Lower leg skin (tissue), 4 donors: Measurements from ENCODE around the gene DDX27. TPM values are rescaled to one million over a fixed set of nuclear protein-coding genes. Genes with fewer than 3 reads are reported as not detected.

ENCODE experiments used
- DNase-seq, 2 donors: peaks; one replicate each; pipeline ENCODE4 v3.0.0-alpha.2; 2019; ENCODE audit warnings: low spot score in 2 of 2
- H3K4me3 ChIP-seq: fragments of 200-600 bp; sonication (generic); 2 replicates; pipeline ENCODE4 v1.5.1; 2017; ENCODE audit warnings: mild to moderate bottlenecking, low read depth; ENCODE audit not compliant: poor library complexity, severe bottlenecking
- POLR2A ChIP-seq, 2 donors: fragments of 450-650 bp; IDR thresholded peaks; one replicate each; pipeline ENCODE4 v1.6.1; 2016 to 2017; ENCODE audit warnings: antibody characterized with exemption in 2 of 2, mild to moderate bottlenecking in 1 of 2, moderate library complexity in 1 of 2
- WGBS, 2 donors: methylation state at CpG; one replicate each; pipeline ENCODE4 v1.1.5; 2018; 5-methylcytosine and 5-hydroxymethylcytosine counted together
- intact Hi-C: fragments of 100-400 bp; cut with DNase I; formaldehyde crosslinking; loops from one replicate; pipeline ENCODE4 v1.15.0; 2023; ENCODE audit warnings: low total_unique reads
- total RNA-seq, 4 donors: library from RNA; depleted of rRNA; stranded (reverse); fragments of >200 nt; gene quantifications; one replicate each; pipeline ENCODE4 v1.1.0, GENCODE V29; 2016
- TF ChIP-seq, protein P1 (sequence below), 3 donors: fragments of 450-650 bp; IDR thresholded peaks; one replicate each; pipeline ENCODE4 v1.5.1; 2016; ENCODE audit warnings: antibody characterized with exemption in 3 of 3, mild to moderate bottlenecking in 3 of 3, moderate library complexity in 2 of 3

Gene DDX27
- total RNA-seq, 4 donors from 2014 or later: 33.9 to 38.0 (median 36.7) TPM

DNA sequence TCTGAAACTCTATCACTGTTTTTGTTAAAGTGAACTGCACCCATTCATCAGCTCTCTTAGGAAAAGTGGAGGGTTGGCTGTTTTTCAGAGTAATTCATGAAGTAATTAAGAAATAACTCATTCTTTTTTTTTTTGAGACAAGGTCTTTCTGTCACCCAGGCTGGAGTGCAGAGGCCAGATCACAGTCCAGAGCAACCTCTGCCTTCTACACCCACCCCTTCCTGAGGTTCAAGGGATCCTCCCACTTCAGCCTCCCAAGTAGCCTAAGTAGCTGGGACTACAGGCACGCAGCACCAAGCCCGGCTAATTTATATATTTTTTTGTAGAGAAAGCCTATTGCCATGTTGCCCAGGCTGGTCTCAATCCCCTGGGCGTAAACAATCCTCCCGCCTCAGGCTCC, 56.0 kb downstream of the DDX27 start:
- intact Hi-C loops: no loop called here
- H3K4me3 ChIP-seq: no peak overlapping the region
- no peak for DNase-seq
- no peak for TF ChIP-seq POLR2A (IDR thresholded peaks at IDR 0.05)
- TF ChIP-seq, protein P1, sequence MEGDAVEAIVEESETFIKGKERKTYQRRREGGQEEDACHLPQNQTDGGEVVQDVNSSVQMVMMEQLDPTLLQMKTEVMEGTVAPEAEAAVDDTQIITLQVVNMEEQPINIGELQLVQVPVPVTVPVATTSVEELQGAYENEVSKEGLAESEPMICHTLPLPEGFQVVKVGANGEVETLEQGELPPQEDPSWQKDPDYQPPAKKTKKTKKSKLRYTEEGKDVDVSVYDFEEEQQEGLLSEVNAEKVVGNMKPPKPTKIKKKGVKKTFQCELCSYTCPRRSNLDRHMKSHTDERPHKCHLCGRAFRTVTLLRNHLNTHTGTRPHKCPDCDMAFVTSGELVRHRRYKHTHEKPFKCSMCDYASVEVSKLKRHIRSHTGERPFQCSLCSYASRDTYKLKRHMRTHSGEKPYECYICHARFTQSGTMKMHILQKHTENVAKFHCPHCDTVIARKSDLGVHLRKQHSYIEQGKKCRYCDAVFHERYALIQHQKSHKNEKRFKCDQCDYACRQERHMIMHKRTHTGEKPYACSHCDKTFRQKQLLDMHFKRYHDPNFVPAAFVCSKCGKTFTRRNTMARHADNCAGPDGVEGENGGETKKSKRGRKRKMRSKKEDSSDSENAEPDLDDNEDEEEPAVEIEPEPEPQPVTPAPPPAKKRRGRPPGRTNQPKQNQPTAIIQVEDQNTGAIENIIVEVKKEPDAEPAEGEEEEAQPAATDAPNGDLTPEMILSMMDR (IDR thresholded peaks at IDR 0.05): no peak
- WGBS, 2 donors: 70 to 83% methylated on average over 4 of the region's 4 CpGs

DNA sequence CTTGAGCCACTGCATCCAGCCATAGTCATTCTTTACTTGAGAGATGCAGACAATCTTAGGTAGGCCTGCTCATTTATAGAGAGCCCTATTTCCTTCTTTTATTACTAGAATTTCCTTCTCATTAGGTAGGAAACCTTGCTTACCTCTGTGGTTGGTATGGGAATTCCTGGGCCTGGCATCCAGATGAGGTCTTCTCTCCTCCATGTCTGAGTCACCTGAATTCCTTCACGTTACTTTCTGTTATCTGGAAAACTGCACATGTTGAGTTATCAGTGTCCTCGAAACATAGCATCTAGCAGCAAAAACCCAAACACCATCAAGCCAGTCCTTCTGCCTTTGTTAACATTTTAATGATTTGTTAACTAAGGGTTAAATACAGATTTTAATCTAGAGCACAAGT, 56.4 kb downstream of the DDX27 start:
- H3K4me3 ChIP-seq: no peak overlapping the region
- DNase-seq: no peak
- WGBS, 2 donors: 54 to 55% methylated on average over 2 of the region's 2 CpGs
- intact Hi-C loops: no loop called here
- TF ChIP-seq, protein P1 (IDR thresholded peaks at IDR 0.05): no peak
- no peak for TF ChIP-seq POLR2A (IDR thresholded peaks at IDR 0.05)

GRCh38 chr20:49276161-49276960, 57.1 kb downstream of the DDX27 start:
- WGBS, 2 donors: 7 to 11% methylated on average over 3 of the region's 3 CpGs
- H3K4me3 ChIP-seq: peak overlapping the region; percentile 96
- DNase-seq: no peak
- no peak for TF ChIP-seq POLR2A (IDR thresholded peaks at IDR 0.05)
- TF ChIP-seq, protein P1 (IDR thresholded peaks at IDR 0.05): no peak
- intact Hi-C loops: no loop called here

- H3K4me3 ChIP-seq: peak overlapping the region; percentile 96
- no peak for TF ChIP-seq POLR2A (IDR thresholded peaks at IDR 0.05)
- TF ChIP-seq, protein P1 (IDR thresholded peaks at IDR 0.05): no peak
- intact Hi-C loops: no loop called here
- 2% methylated on average over 31 of the region's 31 CpGs for WGBS, 2 donors
- DNase-seq: peak; percentile 32 to 92
Measured at GRCh38 chr20:49276961-49277785, 58.0 kb downstream of the DDX27 start.

DNA sequence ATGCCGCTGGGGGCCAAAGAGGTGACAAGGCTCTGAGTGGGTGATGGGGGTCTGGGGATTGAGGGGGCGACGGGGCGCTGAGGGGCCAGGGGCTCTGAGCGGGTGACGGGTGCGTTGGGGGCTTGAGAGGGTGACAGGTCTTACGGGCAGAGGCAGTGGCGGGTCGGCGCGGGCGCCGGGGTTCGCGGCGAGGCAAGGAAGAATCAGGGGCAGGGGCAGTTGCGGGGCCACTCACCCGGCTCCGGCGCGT, 58.5 kb downstream of the DDX27 start:
- H3K4me3 ChIP-seq: peak overlapping the region; percentile 96
- no peak for TF ChIP-seq POLR2A (IDR thresholded peaks at IDR 0.05)
- TF ChIP-seq, protein P1 (IDR thresholded peaks at IDR 0.05): no peak
- no peak for DNase-seq
- WGBS, 2 donors: 1% methylated on average over 18 to 20 of the region's 22 CpGs
- intact Hi-C loops: no loop called here
